Measurements from ENCODE around the gene PNLIP.

Gene PNLIP

GRCh38 chr10:116608686-116609594 is 63.2 kb downstream of the PNLIP start:
- no peak for DNase-seq
- in situ Hi-C loops (cut with HindIII; ENCODE audit: low pct_ligation_motif_present, low pct_unique_long_range_greater_than_20kb, low sequenced_read_pairs): no loop called here

GRCh38 chr10:116610443-116611152 is 64.9 kb downstream of the PNLIP start:
- in situ Hi-C loops (cut with HindIII; ENCODE audit: low pct_ligation_motif_present, low pct_unique_long_range_greater_than_20kb, low sequenced_read_pairs): no loop called here
- DNase-seq: no peak

- DNase-seq: no peak
- in situ Hi-C loops (cut with HindIII; ENCODE audit: low pct_ligation_motif_present, low pct_unique_long_range_greater_than_20kb, low sequenced_read_pairs): no loop called here
Measured at GRCh38 chr10:116611153-116611545, 65.4 kb downstream of the PNLIP start.

GRCh38 chr10:116612107-116612769 is 66.5 kb downstream of the PNLIP start:
- DNase-seq: no peak
- in situ Hi-C loops (cut with HindIII; ENCODE audit: low pct_ligation_motif_present, low pct_unique_long_range_greater_than_20kb, low sequenced_read_pairs): no loop called here

- in situ Hi-C loops (cut with HindIII; ENCODE audit: low pct_ligation_motif_present, low pct_unique_long_range_greater_than_20kb, low sequenced_read_pairs): no loop called here
- no peak for DNase-seq
Measured at GRCh38 chr10:116613471-116613870, 67.7 kb downstream of the PNLIP start.

GRCh38 chr10:116614796-116615195 is 69.1 kb downstream of the PNLIP start:
- no peak for DNase-seq
- in situ Hi-C loops (cut with HindIII; ENCODE audit: low pct_ligation_motif_present, low pct_unique_long_range_greater_than_20kb, low sequenced_read_pairs): no loop called here

- in situ Hi-C loops (cut with HindIII; ENCODE audit: low pct_ligation_motif_present, low pct_unique_long_range_greater_than_20kb, low sequenced_read_pairs): no loop called here
- no peak for DNase-seq
Measured at GRCh38 chr10:116615199-116615776, 69.6 kb downstream of the PNLIP start.
